ENCODE measurements around the gene SOHLH1. TPM values are rescaled to one million over a fixed set of nuclear protein-coding genes. Genes with fewer than 3 reads are reported as not detected.
A peak's percentile ranks its signal among the peaks of the same experiment; 100 is the strongest.

SOHLH1 gene
- total and polyA plus RNA-seq, 2 donors (not counting 1 experiment from before 2014, with no cell fraction given), result not detected

- Histone ChIP-seq H3K36me3 (ENCODE audit: control insufficient read depth, insufficient read depth, low read length) (no peaks in the 10 kb centered on the region), H3K4me3 (replicated peaks in 1 of 4; ENCODE audit: control extremely low read depth in 1 of 4, insufficient read depth in 1 of 4, low read depth in 3 of 4, low read length in 4 of 4) (no peak overlapping the region), H3K9ac (ENCODE audit: insufficient read depth, low read length) (no peak overlapping the region), H3K4me1 (ENCODE audit: control insufficient read depth, extremely low read depth, insufficient read depth, low read length) (no peaks in the 10 kb centered on the region), H4K20me1 (ENCODE audit: control insufficient read depth, extremely low read depth, insufficient read depth, low read length) (no peaks in the 10 kb centered on the region), H3K9me3 (ENCODE audit: control insufficient read depth, insufficient read depth, low read depth, low read length) (no peaks in the 10 kb centered on the region), H3K27ac (ENCODE audit: insufficient read depth, low read length) (no peak overlapping the region), H3K27me3 (ENCODE audit: control insufficient read depth, insufficient read depth, low read length) (peaks cover 8% of the 10 kb centered on the region), H2AFZ (ENCODE audit: low read length) (no peak overlapping the region), H3K79me2 (ENCODE audit: control insufficient read depth, insufficient read depth, low read length) (no peaks in the 10 kb centered on the region), H3K4me2 (ENCODE audit: extremely low read depth, insufficient read depth, low read length) (no peak overlapping the region)
- no peak for TF ChIP-seq CTCF (conservative IDR thresholded peaks at IDR 0.05 in 1 of 2, IDR thresholded peaks at IDR 0.05 in 1 of 2; ENCODE audit: low read depth in 1 of 2, low read length in 2 of 2)
- TF ChIP-seq EZH2 (IDR thresholded peaks at IDR 0.05; ENCODE audit: low read length, missing control alignments), result no peak
- no peak for DNase-seq (ENCODE audit: low read depth in 2 of 2)
Measured at GRCh38 chr9:135716045-135716444, 16.8 kb upstream of the SOHLH1 start.

- no peak for DNase-seq (ENCODE audit: low read depth in 2 of 2)
Measured at GRCh38 chr9:135715056-135715595, 15.8 kb upstream of the SOHLH1 start.

More at GRCh38 chr9:135715056-135715595, 15.8 kb upstream of the SOHLH1 start:
- Histone ChIP-seq H3K27me3 (ENCODE audit: control insufficient read depth, insufficient read depth, low read length) (peaks cover 8% of the 10 kb centered on the region), H3K27ac (ENCODE audit: insufficient read depth, low read length) (no peak overlapping the region), H4K20me1 (ENCODE audit: control insufficient read depth, extremely low read depth, insufficient read depth, low read length) (no peaks in the 10 kb centered on the region), H3K9me3 (ENCODE audit: control insufficient read depth, insufficient read depth, low read depth, low read length) (no peaks in the 10 kb centered on the region), H3K4me3 (replicated peaks in 1 of 4; ENCODE audit: control extremely low read depth in 1 of 4, insufficient read depth in 1 of 4, low read depth in 3 of 4, low read length in 4 of 4) (no peak overlapping the region), H3K9ac (ENCODE audit: insufficient read depth, low read length) (no peak overlapping the region), H3K79me2 (ENCODE audit: control insufficient read depth, insufficient read depth, low read length) (no peaks in the 10 kb centered on the region), H3K4me2 (ENCODE audit: extremely low read depth, insufficient read depth, low read length) (no peak overlapping the region), H3K36me3 (ENCODE audit: control insufficient read depth, insufficient read depth, low read length) (no peaks in the 10 kb centered on the region), H3K4me1 (ENCODE audit: control insufficient read depth, extremely low read depth, insufficient read depth, low read length) (no peaks in the 10 kb centered on the region), H2AFZ (ENCODE audit: low read length) (no peak overlapping the region)
- TF ChIP-seq EZH2 (IDR thresholded peaks at IDR 0.05; ENCODE audit: low read length, missing control alignments), result peak; percentile 67
- no peak for TF ChIP-seq CTCF (conservative IDR thresholded peaks at IDR 0.05 in 1 of 2, IDR thresholded peaks at IDR 0.05 in 1 of 2; ENCODE audit: low read depth in 1 of 2, low read length in 2 of 2)

Data from fibroblast of lung (primary cell).